Spleen (tissue), 11 donors: ENCODE measurements around the gene IL22RA1. TPM values are rescaled to one million over a fixed set of nuclear protein-coding genes. Genes with fewer than 3 reads are reported as not detected.
A peak's percentile ranks its signal among the peaks of the same experiment; 100 is the strongest.

Experiments
- DNase-seq: peaks from one replicate; pipeline ENCODE4 v3.0.0-alpha.2; 2020
- H3K27ac ChIP-seq, 8 donors: fragments of 200-600 bp; sonication (generic) in 7 of 8; 1 replicate in 4 of 8; 2 replicates in 4 of 8; pipeline versions ENCODE4 v1.5.0 to v1.8.0; 2016 to 2021; ENCODE audit warnings: inconsistent platforms in 4 of 8, mild to moderate bottlenecking in 4 of 8, moderate library complexity in 1 of 8
- H3K27me3 ChIP-seq, 7 donors: fragments of 200-600 bp; sonication (generic) in 6 of 7; replicated peaks in 1 of 7; 1 replicate in 4 of 7; 2 replicates in 3 of 7; pipeline versions ENCODE4 v1.5.0 to v1.8.0; 2016 to 2021; ENCODE audit warnings: inconsistent platforms in 3 of 7, mild to moderate bottlenecking in 1 of 7
- H3K36me3 ChIP-seq, 6 donors: fragments of 200-600 bp; sonication (generic) in 5 of 6; 1 replicate in 4 of 6; 2 replicates in 2 of 6; pipeline versions ENCODE4 v1.5.0 to v1.8.0; 2016 to 2021; ENCODE audit warnings: inconsistent platforms in 2 of 6
- H3K4me1 ChIP-seq, 6 donors: fragments of 200-600 bp; sonication (generic) in 5 of 6; 1 replicate in 3 of 6; 2 replicates in 3 of 6; pipeline versions ENCODE4 v1.5.0 to v1.8.0; 2016 to 2021; ENCODE audit warnings: inconsistent platforms in 3 of 6
- H3K4me3 ChIP-seq, 8 donors: fragments of 200-600 bp; sonication (generic) in 7 of 8; 1 replicate in 4 of 8; 2 replicates in 4 of 8; pipeline versions ENCODE4 v1.5.0 to v1.8.0; 2016 to 2021; ENCODE audit warnings: inconsistent platforms in 4 of 8, mild to moderate bottlenecking in 4 of 8, moderate library complexity in 2 of 8
- H3K9me3 ChIP-seq, 8 donors: fragments of 200-600 bp; sonication (generic) in 7 of 8; 1 replicate in 4 of 8; 2 replicates in 4 of 8; pipeline versions ENCODE4 v1.5.0 to v1.8.0; 2016 to 2021; ENCODE audit warnings: inconsistent platforms in 4 of 8
- POLR2A ChIP-seq, 3 donors: fragments of 450-650 bp; IDR thresholded peaks; one replicate each; pipeline ENCODE4 v1.5.1; 2017; ENCODE audit warnings: antibody characterized with exemption in 3 of 3, mild to moderate bottlenecking in 1 of 3
- POLR2AphosphoS5 ChIP-seq, 3 donors: sonication (generic); formaldehyde crosslinking; IDR thresholded peaks; one replicate each; pipeline ENCODE4 v1.5.1; 2017; ENCODE audit warnings: antibody characterized with exemption in 3 of 3
- WGBS, 5 donors: extraction: QIAGEN DNeasy Blood & Tissue Kit in 3 of 5; methylation state at CpG; one replicate each; pipeline versions ENCODE4 v1.1.5 to v1.1.7; 2013 to 2018; 5-methylcytosine and 5-hydroxymethylcytosine counted together
- intact Hi-C: fragments of 100-400 bp; cut with DNase I; formaldehyde crosslinking; loops from one replicate; pipeline ENCODE4 v1.15.0; 2023; ENCODE audit warnings: low total_unique reads
- polyA plus RNA-seq, 3 donors: library from polyadenylated mRNA; stranded (reverse); fragments of 200-250 nt; gene quantifications; one replicate each; pipeline ENCODE4 v1.2.1, GENCODE V29; 2013
- total RNA-seq, 7 donors: library from RNA; depleted of rRNA in 3 of 7; stranded (reverse); fragments of >200 nt in 3 of 7; fragmentation: NEBNext Ultra II Directional in 4 of 7; extraction: Animal tissue kit (Norgen Biotek cat#: 25700) in 4 of 7; gene quantifications; one replicate each; pipeline versions ENCODE4 v1.1.0 to v1.2.1, GENCODE V29; 2016 to 2021
- TF ChIP-seq, protein P1 (sequence below), 11 experiments: fragments of 200-600 bp in 7 of 11; fragments of 450-650 bp in 4 of 11; sonication (generic) in 4 of 11; IDR thresholded peaks in 8 of 11; conservative IDR thresholded peaks in 3 of 11; 1 replicate in 7 of 11; 2 replicates in 4 of 11; pipeline versions ENCODE4 v1.4.0 to v1.8.0; 2016 to 2021; ENCODE audit warnings: antibody characterized with exemption in 11 of 11, inconsistent platforms in 4 of 11, mild to moderate bottlenecking in 1 of 11
- donor health status: healthy with polysubstance abuse.
- donor health status: DM: no; HTN: no; CAD: no; lungs with moderate emphysema.
- donor health status: DM: no; HTN: no; CAD: no.
- donor health status: Bipolar disorder and iron deficiency.
- donor health status: healthy.
- donor health status: DM: no; HTN: no; CAD: no.
- donor health status: DM: yes; HTN: yes; CAD: no.

IL22RA1 gene
- total and polyA plus RNA-seq, 10 donors, result not detected

DNA sequence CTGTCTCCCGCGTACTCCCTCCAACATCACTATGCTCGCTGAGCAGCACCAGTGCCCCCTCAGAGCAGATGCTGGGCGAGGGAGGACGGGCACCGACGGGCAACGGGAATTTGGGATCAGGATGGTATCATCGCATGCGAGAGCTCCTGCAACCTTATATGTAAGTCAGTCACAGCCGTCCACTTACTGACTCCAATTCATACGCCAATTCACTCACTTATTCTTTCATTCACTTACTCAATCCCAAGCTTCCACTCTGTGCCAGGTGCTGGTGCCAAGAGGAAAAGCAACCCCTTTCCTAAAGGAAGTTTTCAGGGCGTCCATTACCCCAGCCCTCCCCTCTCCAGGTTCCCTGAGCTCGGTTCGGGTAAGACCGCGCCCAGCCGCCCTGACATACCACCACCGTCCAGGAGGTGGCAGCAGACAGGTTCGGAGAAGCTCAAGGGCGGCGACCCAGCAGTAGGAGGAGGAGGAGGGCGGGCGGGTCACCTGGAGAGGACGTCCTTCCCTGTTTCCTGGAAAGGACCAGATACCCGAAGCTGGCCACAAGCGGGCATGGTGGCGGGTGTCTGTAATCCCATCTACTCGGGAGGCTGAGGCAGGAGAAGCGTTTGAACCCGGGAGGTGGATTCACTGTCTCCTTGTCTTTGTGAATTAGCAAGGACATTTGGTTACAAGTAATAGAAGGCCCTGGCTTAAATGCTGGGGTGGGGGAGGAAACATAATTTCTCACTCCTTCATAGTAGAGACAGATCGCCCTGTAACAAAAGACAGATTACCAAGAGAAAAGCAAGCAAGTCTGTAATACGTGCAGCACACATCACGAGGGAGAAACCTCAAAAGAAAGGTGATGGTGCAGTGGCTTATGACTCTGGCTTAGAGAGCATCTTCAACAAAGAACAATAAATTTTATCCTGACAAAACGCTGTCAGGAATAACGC, 7.6 kb upstream of the IL22RA1 start:
- TF ChIP-seq, protein P1, sequence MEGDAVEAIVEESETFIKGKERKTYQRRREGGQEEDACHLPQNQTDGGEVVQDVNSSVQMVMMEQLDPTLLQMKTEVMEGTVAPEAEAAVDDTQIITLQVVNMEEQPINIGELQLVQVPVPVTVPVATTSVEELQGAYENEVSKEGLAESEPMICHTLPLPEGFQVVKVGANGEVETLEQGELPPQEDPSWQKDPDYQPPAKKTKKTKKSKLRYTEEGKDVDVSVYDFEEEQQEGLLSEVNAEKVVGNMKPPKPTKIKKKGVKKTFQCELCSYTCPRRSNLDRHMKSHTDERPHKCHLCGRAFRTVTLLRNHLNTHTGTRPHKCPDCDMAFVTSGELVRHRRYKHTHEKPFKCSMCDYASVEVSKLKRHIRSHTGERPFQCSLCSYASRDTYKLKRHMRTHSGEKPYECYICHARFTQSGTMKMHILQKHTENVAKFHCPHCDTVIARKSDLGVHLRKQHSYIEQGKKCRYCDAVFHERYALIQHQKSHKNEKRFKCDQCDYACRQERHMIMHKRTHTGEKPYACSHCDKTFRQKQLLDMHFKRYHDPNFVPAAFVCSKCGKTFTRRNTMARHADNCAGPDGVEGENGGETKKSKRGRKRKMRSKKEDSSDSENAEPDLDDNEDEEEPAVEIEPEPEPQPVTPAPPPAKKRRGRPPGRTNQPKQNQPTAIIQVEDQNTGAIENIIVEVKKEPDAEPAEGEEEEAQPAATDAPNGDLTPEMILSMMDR (IDR thresholded peaks at IDR 0.05 in 8 of 11, conservative IDR thresholded peaks at IDR 0.05 in 3 of 11), result peak; percentile 84 to 95 (median 91)
- no peak for TF ChIP-seq POLR2A (IDR thresholded peaks at IDR 0.05)
- peak in 2 of 3 donors; percentile 32 to 45 for TF ChIP-seq POLR2AphosphoS5 (IDR thresholded peaks at IDR 0.05)
- Histone ChIP-seq H3K9me3 (no peaks in the 10 kb centered on the region), H3K4me1 (peaks cover 0 to 21% (median 13%) of the 10 kb centered on the region in 6 donors), H3K27ac (no peak overlapping the region), H3K4me3 (peak overlapping the region in 1 of 8 donors; percentile 54), H3K36me3 (no peaks in the 10 kb centered on the region), H3K27me3 (peaks cover 0 to 55% (median 19%) of the 10 kb centered on the region in 7 donors)
- intact Hi-C loops, result no loop called here
- WGBS, 5 donors, result 9 to 15% (median 14%) methylated on average over 36 of the region's 36 CpGs
- peak; percentile 96 for DNase-seq

DNA sequence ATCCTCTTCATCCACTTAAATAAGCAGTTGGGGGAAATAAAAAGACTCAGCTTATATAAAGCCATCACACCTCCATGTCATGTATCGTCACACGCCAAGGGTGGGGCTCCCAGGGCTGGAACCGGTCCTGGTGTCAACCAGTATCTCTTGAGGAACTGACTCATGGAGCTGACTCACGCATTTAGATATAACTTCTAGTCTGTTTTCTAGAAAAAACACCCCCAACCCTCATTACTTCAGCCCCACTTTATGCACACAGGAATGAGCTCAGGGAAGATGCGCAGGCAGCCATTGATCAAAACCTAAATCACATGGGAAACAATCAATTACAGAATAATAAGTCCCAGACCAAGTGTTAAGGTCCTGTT, 6.9 kb upstream of the IL22RA1 start:
- no peak for DNase-seq
- Histone ChIP-seq H3K36me3 (no peaks in the 10 kb centered on the region), H3K9me3 (no peaks in the 10 kb centered on the region), H3K27ac (no peak overlapping the region), H3K4me3 (peak overlapping the region in 1 of 8 donors; percentile 54), H3K27me3 (peaks cover 0 to 55% (median 19%) of the 10 kb centered on the region in 7 donors), H3K4me1 (peaks cover 0 to 21% (median 13%) of the 10 kb centered on the region in 6 donors)
- intact Hi-C loops, result no loop called here
- WGBS, 5 donors, result 51 to 71% (median 57%) methylated on average over 5 of the region's 5 CpGs
- TF ChIP-seq POLR2A (IDR thresholded peaks at IDR 0.05), result no peak
- TF ChIP-seq POLR2AphosphoS5 (IDR thresholded peaks at IDR 0.05), result no peak
- TF ChIP-seq, protein P1 (IDR thresholded peaks at IDR 0.05 in 8 of 11, conservative IDR thresholded peaks at IDR 0.05 in 3 of 11), result no peak

GRCh38 chr1:24147816-24148215, 4.9 kb upstream of the IL22RA1 start:
- no peak for TF ChIP-seq POLR2AphosphoS5 (IDR thresholded peaks at IDR 0.05)
- TF ChIP-seq POLR2A (IDR thresholded peaks at IDR 0.05), result no peak
- TF ChIP-seq, protein P1 (IDR thresholded peaks at IDR 0.05 in 8 of 11, conservative IDR thresholded peaks at IDR 0.05 in 3 of 11), result no peak
- no peak for DNase-seq
- 62 to 75% (median 69%) methylated on average over 6 of the region's 6 CpGs for WGBS, 5 donors

DNA sequence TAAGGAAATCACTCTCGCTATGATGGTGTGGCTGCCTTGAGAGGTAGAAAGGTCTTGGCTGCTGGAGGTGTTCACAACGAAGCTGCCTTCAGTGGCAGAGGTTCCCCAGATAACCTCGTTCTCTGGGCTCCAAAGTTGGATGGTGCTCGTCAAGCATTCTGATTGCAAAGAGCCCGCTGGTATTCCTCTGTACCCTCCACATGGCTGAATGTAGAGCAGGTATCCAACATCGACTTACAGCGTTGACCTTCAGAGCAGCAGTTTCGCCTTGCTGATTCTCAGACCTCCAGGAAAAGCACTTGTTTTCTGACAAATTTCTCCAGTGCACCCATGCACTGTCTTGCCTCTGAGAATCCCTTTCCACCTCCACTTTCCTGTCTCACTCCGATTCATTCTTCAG, 4.3 kb upstream of the IL22RA1 start:
- peaks cover 0 to 21% (median 13%) of the 10 kb centered on the region in 6 donors for H3K4me1 ChIP-seq
- WGBS, 5 donors, result 83 to 93% (median 89%) methylated on average over 9 of the region's 9 CpGs
- no peak for DNase-seq

More at GRCh38 chr1:24147816-24148215, 4.9 kb upstream of the IL22RA1 start:
- Histone ChIP-seq H3K27me3 (peaks cover 0 to 54% (median 17%) of the 10 kb centered on the region in 7 donors), H3K4me3 (no peak overlapping the region), H3K4me1 (peaks cover 0 to 21% (median 13%) of the 10 kb centered on the region in 6 donors), H3K36me3 (no peaks in the 10 kb centered on the region), H3K27ac (no peak overlapping the region), H3K9me3 (no peaks in the 10 kb centered on the region)
- intact Hi-C loops, result no loop called here

More for the DNA sequence above, 4.3 kb upstream of the IL22RA1 start:
- TF ChIP-seq POLR2A (IDR thresholded peaks at IDR 0.05) (no peak), POLR2AphosphoS5 (IDR thresholded peaks at IDR 0.05) (no peak)
- TF ChIP-seq, protein P1 (IDR thresholded peaks at IDR 0.05 in 8 of 11, conservative IDR thresholded peaks at IDR 0.05 in 3 of 11), result no peak
- H3K36me3 ChIP-seq, result no peaks in the 10 kb centered on the region
- no peak overlapping the region for H3K4me3 ChIP-seq
- intact Hi-C loops, result no loop called here
- no peaks in the 10 kb centered on the region for H3K9me3 ChIP-seq
- no peak overlapping the region for H3K27ac ChIP-seq
- H3K27me3 ChIP-seq, result peaks cover 0 to 52% (median 11%) of the 10 kb centered on the region in 7 donors
